Heart left ventricle (tissue), 13 donors: ENCODE measurements around the gene GPRC5B.

Experiments used
- CTCF ChIP-seq, 12 donors: fragments of 200-600 bp; sonication (generic) in 4 of 12; IDR thresholded peaks; one replicate each; pipeline versions ENCODE4 v1.5.0 to v1.8.0; 2018 to 2022; ENCODE audit warnings: antibody characterized with exemption in 12 of 12, mild to moderate bottlenecking in 5 of 12
- POLR2A ChIP-seq, 2 donors: fragments of 450-650 bp; IDR thresholded peaks; one replicate each; pipeline ENCODE4 v1.6.1; 2017; ENCODE audit warnings: antibody characterized with exemption in 2 of 2, mild to moderate bottlenecking in 2 of 2, moderate library complexity in 2 of 2
- donor health status: ischemic (EF 13 %, LVEDD 7.1; RV severe dilation, severe dysfunction).
- donor health status: DM: no; HTN: yes; CAD: no.
- donor health status: DM: no; HTN: no; CAD: no.
- donor health status: ischemic (EF 25% LVEDD 6.9; RV normal size, moderate dysfunction).
- donor health status: ischemic (EF 25% LVEDD 5.7; RV mildly dilated, moderate dysfunction).
- donor health status: ischemic (EF 35%, LVEDD 5.7; RV mildly dilated, moderate dysfunction).
- donor health status: nonischemic (EF 11% LVEDD 7.7; RV severe dilation, severe dysfunction).
- donor health status: DM: yes; HTN: yes; CAD: no.
- donor health status: PGD.
- donor health status: ischemic (EF 29% LVEDD 5.4; RV normal size, mild dysfunction).
- donor health status: nonischemic (EF 23%, LVEDD 6.1; RV moderate dilation, normal function).

- TF ChIP-seq CTCF (IDR thresholded peaks at IDR 0.05) (no peak), POLR2A (IDR thresholded peaks at IDR 0.05) (no peak)
These were observed 31.4 kb upstream of the GPRC5B start for GRCh38 chr16:19916064-19916463.
